Hepatocyte (in vitro differentiated cells): Measurements from ENCODE around the gene MROH2A. TPM values are rescaled to one million over a fixed set of nuclear protein-coding genes. Genes with fewer than 3 reads are reported as not detected.

Source experiments
- DNase-seq: peaks from one replicate; pipeline ENCODE4 v3.0.0-alpha.2; 2016; ENCODE audit warnings: low spot score
- H2AFZ ChIP-seq: fragments of 200-600 bp; sonication (generic); 2 replicates; pipeline ENCODE4 v1.6.0; 2016; ENCODE audit warnings: antibody characterized with exemption, mild to moderate bottlenecking
- H3K27ac ChIP-seq: fragments of 200-600 bp; sonication (generic); 2 replicates; pipeline ENCODE4 v1.5.1; 2016; ENCODE audit warnings: mild to moderate bottlenecking
- H3K27me3 ChIP-seq: fragments of 200-600 bp; sonication (generic); 2 replicates; pipeline ENCODE4 v1.6.1; 2016
- H3K36me3 ChIP-seq: fragments of 200-600 bp; sonication (generic); replicated peaks from 2 replicates; pipeline ENCODE4 v1.5.1; 2016; ENCODE audit warnings: low read depth; ENCODE audit not compliant: insufficient read depth
- H3K4me1 ChIP-seq: fragments of 200-600 bp; sonication (generic); 2 replicates; pipeline ENCODE4 v1.5.1; 2016; ENCODE audit warnings: mild to moderate bottlenecking, moderate library complexity; ENCODE audit not compliant: insufficient read depth
- H3K4me2 ChIP-seq: fragments of 200-600 bp; sonication (generic); 2 replicates; pipeline ENCODE4 v1.6.0; 2016
- H3K4me3 ChIP-seq: fragments of 200-600 bp; sonication (generic); 2 replicates; pipeline ENCODE4 v1.5.1; 2016; ENCODE audit warnings: mild to moderate bottlenecking
- H3K79me2 ChIP-seq: fragments of 200-600 bp; sonication (generic); 2 replicates; pipeline ENCODE4 v1.6.0; 2017; ENCODE audit warnings: mild to moderate bottlenecking
- H3K9me2 ChIP-seq: fragments of 200-600 bp; sonication (generic); replicated peaks from 2 replicates; pipeline ENCODE4 v1.6.0; 2017; ENCODE audit warnings: mild to moderate bottlenecking; ENCODE audit not compliant: insufficient read depth
- H3K9me3 ChIP-seq: fragments of 200-600 bp; sonication (generic); 2 replicates; pipeline ENCODE4 v1.5.1; 2016; ENCODE audit warnings: low read depth, mild to moderate bottlenecking
- H4K20me1 ChIP-seq: fragments of 200-600 bp; sonication (generic); 2 replicates; pipeline ENCODE4 v1.6.0; 2016; ENCODE audit warnings: mild to moderate bottlenecking; ENCODE audit not compliant: insufficient read depth, poor library complexity, severe bottlenecking
- CTCF ChIP-seq: fragments of 200-600 bp; sonication (generic); IDR thresholded peaks from 2 replicates; pipeline ENCODE4 v1.5.1; 2016; ENCODE audit warnings: antibody characterized with exemption, mild to moderate bottlenecking; ENCODE audit not compliant: poor library complexity
- EZH2 ChIP-seq: fragments of 200-600 bp; sonication (generic); IDR thresholded peaks from 2 replicates; pipeline ENCODE4 v1.6.1; 2016; ENCODE audit warnings: antibody characterized with exemption, mild to moderate bottlenecking, borderline replicate concordance
- EZH2phosphoT487 ChIP-seq: fragments of 200-600 bp; sonication (generic); IDR thresholded peaks from one replicate; pipeline ENCODE4 v1.6.1; 2018; ENCODE audit warnings: antibody characterized with exemption, mild to moderate bottlenecking, low read depth, moderate library complexity; ENCODE audit not compliant: unreplicated experiment, severe bottlenecking
- WGBS: methylation state at CpG from one replicate; pipeline ENCODE4 v1.1.6; 2016; ENCODE audit warnings: low lambda C conversion rate; ENCODE audit errors: missing lambda C conversion rate; 5-methylcytosine and 5-hydroxymethylcytosine counted together
- polyA plus RNA-seq: library from polyadenylated mRNA; unstranded; fragments of >200 nt; fragmentation: Nextera tagmentation; extraction: Ambion mirVana; gene quantifications from 2 replicates; pipeline ENCODE4 v1.2.1, GENCODE V29; 2016
- total RNA-seq: library from RNA; depleted of rRNA; stranded (reverse); fragments of >200 nt; gene quantifications from 2 replicates; pipeline ENCODE4 v1.2.3, GENCODE V29; 2014

Gene MROH2A
- total and polyA plus RNA-seq, 2 experiments from 2014 or later, result not detected

- DNase-seq, result peak; percentile 20
- WGBS, result 85% methylated on average over 4 of the region's 4 CpGs
- no peak overlapping the region for H3K4me3 ChIP-seq
- H2AFZ ChIP-seq, result no peak overlapping the region
- H3K4me2 ChIP-seq, result no peak overlapping the region
- no peaks in the 10 kb centered on the region for H3K9me3 ChIP-seq
- H3K27ac ChIP-seq, result no peak overlapping the region
- no peaks in the 10 kb centered on the region for H3K36me3 ChIP-seq
- H4K20me1 ChIP-seq, result no peaks in the 10 kb centered on the region
- H3K27me3 ChIP-seq, result no peaks in the 10 kb centered on the region
- no peak for TF ChIP-seq EZH2
- peaks cover 10% of the 10 kb centered on the region for H3K4me1 ChIP-seq
- no peaks in the 10 kb centered on the region for H3K79me2 ChIP-seq
- H3K9me2 ChIP-seq, result no peaks in the 10 kb centered on the region
These were observed 38.6 kb downstream of the MROH2A start for GRCh38 chr2:233816771-233817170.

DNA sequence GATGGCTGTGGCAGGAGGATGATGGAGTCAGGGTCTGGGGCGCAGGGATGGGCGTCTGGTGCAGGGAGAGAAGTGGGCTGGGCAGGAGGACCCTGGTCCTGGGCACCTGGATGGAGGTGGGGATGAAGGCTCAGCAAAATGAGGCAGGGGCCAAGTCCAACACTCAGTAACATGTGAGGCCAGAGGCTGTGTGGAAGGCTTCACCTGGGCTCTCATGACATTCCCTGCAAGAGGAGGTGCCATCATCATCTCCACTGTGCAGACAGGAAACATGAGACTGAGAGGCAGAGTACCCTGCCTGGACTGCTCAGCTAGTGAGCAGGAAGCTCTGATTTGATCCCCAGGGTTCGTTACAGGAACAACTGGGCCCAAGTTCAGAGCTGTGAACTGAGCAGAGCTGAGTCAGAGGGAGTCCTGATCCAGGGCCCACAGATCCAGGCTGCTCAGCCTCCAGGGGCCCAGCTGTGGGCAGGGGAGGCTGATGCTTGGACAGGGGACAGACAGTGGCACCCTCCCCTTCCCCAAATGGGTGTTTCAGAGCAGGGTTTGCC, 39.3 kb downstream of the MROH2A start:
- no peaks in the 10 kb centered on the region for H3K9me3 ChIP-seq
- H3K4me1 ChIP-seq, result peaks cover 10% of the 10 kb centered on the region
- no peaks in the 10 kb centered on the region for H3K36me3 ChIP-seq
- H3K27me3 ChIP-seq, result no peaks in the 10 kb centered on the region
- H3K27ac ChIP-seq, result no peak overlapping the region
- no peak overlapping the region for H3K4me3 ChIP-seq
- WGBS, result 85% methylated on average over 3 of the region's 3 CpGs
- H4K20me1 ChIP-seq, result no peaks in the 10 kb centered on the region
- no peak overlapping the region for H3K4me2 ChIP-seq
- DNase-seq, result no peak
- no peaks in the 10 kb centered on the region for H3K9me2 ChIP-seq
- no peak overlapping the region for H2AFZ ChIP-seq
- no peaks in the 10 kb centered on the region for H3K79me2 ChIP-seq
- TF ChIP-seq EZH2 (no peak), EZH2phosphoT487 (no peak), CTCF (no peak)

GRCh38 chr2:233817995-233818638, 40.0 kb downstream of the MROH2A start:
- Histone ChIP-seq H3K36me3 (no peaks in the 10 kb centered on the region), H2AFZ (no peak overlapping the region), H3K27me3 (no peaks in the 10 kb centered on the region), H3K4me3 (no peak overlapping the region), H3K4me2 (no peak overlapping the region), H3K4me1 (peaks cover 10% of the 10 kb centered on the region), H3K9me2 (no peaks in the 10 kb centered on the region), H4K20me1 (no peaks in the 10 kb centered on the region), H3K79me2 (no peaks in the 10 kb centered on the region), H3K27ac (no peak overlapping the region), H3K9me3 (no peaks in the 10 kb centered on the region)
- WGBS, result 89% methylated on average over 11 of the region's 11 CpGs
- DNase-seq, result no peak
- TF ChIP-seq EZH2 (no peak), CTCF (no peak), EZH2phosphoT487 (no peak)

- no peaks in the 10 kb centered on the region for H3K9me3 ChIP-seq
- H3K27me3 ChIP-seq, result no peaks in the 10 kb centered on the region
- H3K79me2 ChIP-seq, result no peaks in the 10 kb centered on the region
- H4K20me1 ChIP-seq, result no peaks in the 10 kb centered on the region
- H3K4me1 ChIP-seq, result peaks cover 10% of the 10 kb centered on the region
- DNase-seq, result no peak
- TF ChIP-seq CTCF (no peak), EZH2 (no peak), EZH2phosphoT487 (no peak)
- WGBS, result 89% methylated on average over 16 of the region's 17 CpGs
- H3K27ac ChIP-seq, result no peak overlapping the region
- no peak overlapping the region for H3K4me2 ChIP-seq
- H3K9me2 ChIP-seq, result no peaks in the 10 kb centered on the region
- H3K4me3 ChIP-seq, result no peak overlapping the region
- H2AFZ ChIP-seq, result no peak overlapping the region
- no peaks in the 10 kb centered on the region for H3K36me3 ChIP-seq
These were observed 40.8 kb downstream of the MROH2A start for GRCh38 chr2:233818639-233819621.
